Suppressor macrophage treated with lipopolysaccharide for 4 hours (primary cell): ENCODE data around the gene GTPBP4.
"Not testable (repeated sequence)": the region's sequence is repeated elsewhere in the genome, so short reads cannot be mapped to it uniquely, and the experiment has no call there.

Experiments
- DNase-seq: peaks from one replicate; pipeline ENCODE4 v3.0.0-alpha.2; 2020

The GTPBP4 gene

GRCh38 chr10:1061930-1062774, 73.9 kb downstream of the GTPBP4 start:
- no peak for DNase-seq

- no peak for DNase-seq
Measured at GRCh38 chr10:1063232-1063865, 75.1 kb downstream of the GTPBP4 start.

GRCh38 chr10:1064964-1065247, 76.7 kb downstream of the GTPBP4 start:
- no peak for DNase-seq

- DNase-seq: not testable (repeated sequence)
Measured at GRCh38 chr10:1066734-1067133, 78.5 kb downstream of the GTPBP4 start.

- no peak for DNase-seq
Measured at GRCh38 chr10:1068380-1069361, 80.4 kb downstream of the GTPBP4 start.
